Kidney (tissue), 14 donors: ENCODE data around the gene PITPNM3. TPM values are rescaled to one million over a fixed set of nuclear protein-coding genes. Genes with fewer than 3 reads are reported as not detected.

Source experiments
- DNase-seq, 5 donors: peaks; one replicate each; pipeline ENCODE4 v3.0.0-alpha.2; 2013 to 2020
- FAIRE-seq: peaks from 2 replicates; lab custom pipeline; 2012; peaks lifted over from hg19 to GRCh38; lab: Jason Lieb, UNC
- H3K27ac ChIP-seq, 2 donors: one replicate each; pipeline ENCODE4 v1.7.0; 2013; ENCODE audit warnings: low read depth in 2 of 2, low read length in 2 of 2, inconsistent platforms in 1 of 2
- H3K27me3 ChIP-seq: one replicate; pipeline ENCODE4 v1.7.1; 2013; ENCODE audit warnings: low read length, inconsistent platforms; ENCODE audit not compliant: control insufficient read depth, insufficient read depth
- H3K36me3 ChIP-seq, 3 donors: one replicate each; pipeline versions ENCODE4 v1.7.0 to v1.7.1; 2013; ENCODE audit warnings: low read length in 3 of 3, control low read depth in 1 of 3, inconsistent platforms in 1 of 3; ENCODE audit not compliant: insufficient read depth in 3 of 3, control insufficient read depth in 2 of 3
- H3K4me1 ChIP-seq, 3 donors: one replicate each; pipeline versions ENCODE4 v1.7.0 to v1.7.1; 2013; ENCODE audit warnings: low read length in 3 of 3, inconsistent platforms in 1 of 3, low read depth in 1 of 3; ENCODE audit not compliant: control insufficient read depth in 2 of 3, insufficient read depth in 2 of 3
- H3K4me3 ChIP-seq, 3 donors: one replicate each; pipeline versions ENCODE4 v1.7.0 to v1.8.1; 2013; ENCODE audit warnings: low read length in 3 of 3, control low read depth in 1 of 3, inconsistent platforms in 1 of 3
- H3K9ac ChIP-seq, 3 donors: one replicate each; pipeline versions ENCODE4 v1.7.0 to v1.7.1; 2013; ENCODE audit warnings: low read length in 3 of 3, control low read depth in 1 of 3, inconsistent platforms in 1 of 3
- H3K9me3 ChIP-seq, 3 donors: one replicate each; pipeline versions ENCODE4 v1.7.0 to v1.7.1; 2013; ENCODE audit warnings: low read length in 3 of 3, control low read depth in 1 of 3, inconsistent platforms in 1 of 3; ENCODE audit not compliant: control insufficient read depth in 2 of 3, insufficient read depth in 1 of 3
- intact Hi-C: fragments of 100-400 bp; cut with DNase I; formaldehyde crosslinking; loops from one replicate; pipeline ENCODE4 v1.11.1; 2022
- polyA plus RNA-seq: library from polyadenylated mRNA; stranded (reverse); fragments of 350-450 nt; fragmentation: Illumina TruSeq; extraction: RNeasy Lipid Tissue Mini Kit (QIAGEN cat#74804); gene quantifications from one replicate; pipeline ENCODE4 v1.2.3, GENCODE V29; 2014; ENCODE audit warnings: low read depth, low replicate concordance; ENCODE audit not compliant: insufficient read depth
- total RNA-seq: library from RNA; stranded (reverse); fragmentation: NEBNext Ultra II Directional; extraction: Animal tissue kit (Norgen Biotek cat#: 25700); gene quantifications from one replicate; pipeline ENCODE4 v1.2.1, GENCODE V29; 2021
- TF ChIP-seq, protein P1 (sequence below): IDR thresholded peaks from 3 replicates; pipeline ENCODE4 v1.5.1; 2012; ENCODE audit warnings: mild to moderate bottlenecking, moderate library complexity, borderline replicate concordance; ENCODE audit not compliant: insufficient read depth; ENCODE audit errors: extremely low read depth
- donor health status: control.
- donor health status: control.
- donor health status: control.
- donor health status: control.
- donor health status: control.
- donor health status: DM: yes; HTN: yes; CAD: no.
- donor health status: Normal renal cell carcinoma (clear cell type).

PITPNM3 gene
- total and polyA plus RNA-seq, 2 donors from 2014 or later, result 1.8 to 9.1 TPM

DNA sequence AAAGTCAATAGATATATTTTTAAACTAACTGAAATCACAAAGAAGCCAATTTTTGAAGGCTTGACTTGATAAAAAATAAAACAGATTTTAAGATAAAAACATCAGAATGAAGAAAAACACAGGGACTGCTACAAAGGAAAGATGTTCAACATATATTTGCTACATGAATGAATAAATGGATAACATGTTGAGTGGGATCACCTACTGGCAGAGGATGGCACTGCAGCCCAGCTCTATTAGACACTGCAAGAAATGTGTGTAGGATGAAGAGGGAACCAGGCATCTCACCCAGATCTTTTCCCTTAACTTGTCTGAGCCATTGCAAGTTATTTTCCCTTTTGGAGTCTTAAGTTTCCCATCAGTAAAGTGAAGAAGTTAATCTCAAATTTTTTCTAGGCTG lies 125.6 kb downstream of the PITPNM3 start:
- DNase-seq, result no peak
- Histone ChIP-seq H3K27me3 (no peaks in the 10 kb centered on the region), H3K36me3 (no peaks in the 10 kb centered on the region), H3K4me1 (no peaks in the 10 kb centered on the region), H3K27ac (no peak overlapping the region), H3K9me3 (no peaks in the 10 kb centered on the region), H3K4me3 (no peak overlapping the region), H3K9ac (no peak overlapping the region)
- intact Hi-C loops, result no loop called here
- TF ChIP-seq, protein P1, sequence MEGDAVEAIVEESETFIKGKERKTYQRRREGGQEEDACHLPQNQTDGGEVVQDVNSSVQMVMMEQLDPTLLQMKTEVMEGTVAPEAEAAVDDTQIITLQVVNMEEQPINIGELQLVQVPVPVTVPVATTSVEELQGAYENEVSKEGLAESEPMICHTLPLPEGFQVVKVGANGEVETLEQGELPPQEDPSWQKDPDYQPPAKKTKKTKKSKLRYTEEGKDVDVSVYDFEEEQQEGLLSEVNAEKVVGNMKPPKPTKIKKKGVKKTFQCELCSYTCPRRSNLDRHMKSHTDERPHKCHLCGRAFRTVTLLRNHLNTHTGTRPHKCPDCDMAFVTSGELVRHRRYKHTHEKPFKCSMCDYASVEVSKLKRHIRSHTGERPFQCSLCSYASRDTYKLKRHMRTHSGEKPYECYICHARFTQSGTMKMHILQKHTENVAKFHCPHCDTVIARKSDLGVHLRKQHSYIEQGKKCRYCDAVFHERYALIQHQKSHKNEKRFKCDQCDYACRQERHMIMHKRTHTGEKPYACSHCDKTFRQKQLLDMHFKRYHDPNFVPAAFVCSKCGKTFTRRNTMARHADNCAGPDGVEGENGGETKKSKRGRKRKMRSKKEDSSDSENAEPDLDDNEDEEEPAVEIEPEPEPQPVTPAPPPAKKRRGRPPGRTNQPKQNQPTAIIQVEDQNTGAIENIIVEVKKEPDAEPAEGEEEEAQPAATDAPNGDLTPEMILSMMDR, result no peak
- FAIRE-seq, result no peak

DNA sequence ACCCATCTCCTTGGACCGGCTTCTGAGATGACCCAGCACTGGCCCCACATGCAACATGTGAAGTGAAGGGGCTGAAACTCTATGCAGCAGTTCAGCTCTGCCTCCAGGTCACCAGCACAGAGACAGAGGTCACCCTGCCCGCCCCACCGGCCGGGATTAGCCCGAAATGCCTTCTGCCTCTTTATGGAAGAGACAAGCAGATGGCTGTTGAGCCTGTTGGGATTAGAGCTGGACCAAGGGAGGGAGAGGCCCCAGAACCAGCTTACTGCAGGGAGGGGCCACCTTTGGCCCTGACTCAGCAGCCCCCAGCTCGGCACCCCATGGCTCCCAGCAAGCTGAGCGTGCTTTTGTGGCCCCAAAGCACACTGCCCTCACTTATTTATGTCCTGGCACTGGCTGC lies 127.1 kb downstream of the PITPNM3 start:
- DNase-seq (no peak), FAIRE-seq (no peak)
- Histone ChIP-seq H3K27ac (no peak overlapping the region), H3K9me3 (no peaks in the 10 kb centered on the region), H3K4me1 (no peaks in the 10 kb centered on the region), H3K27me3 (no peaks in the 10 kb centered on the region), H3K9ac (no peak overlapping the region), H3K36me3 (no peaks in the 10 kb centered on the region), H3K4me3 (no peak overlapping the region)
- TF ChIP-seq, protein P1, result no peak
- intact Hi-C loops, result no loop called here

DNA sequence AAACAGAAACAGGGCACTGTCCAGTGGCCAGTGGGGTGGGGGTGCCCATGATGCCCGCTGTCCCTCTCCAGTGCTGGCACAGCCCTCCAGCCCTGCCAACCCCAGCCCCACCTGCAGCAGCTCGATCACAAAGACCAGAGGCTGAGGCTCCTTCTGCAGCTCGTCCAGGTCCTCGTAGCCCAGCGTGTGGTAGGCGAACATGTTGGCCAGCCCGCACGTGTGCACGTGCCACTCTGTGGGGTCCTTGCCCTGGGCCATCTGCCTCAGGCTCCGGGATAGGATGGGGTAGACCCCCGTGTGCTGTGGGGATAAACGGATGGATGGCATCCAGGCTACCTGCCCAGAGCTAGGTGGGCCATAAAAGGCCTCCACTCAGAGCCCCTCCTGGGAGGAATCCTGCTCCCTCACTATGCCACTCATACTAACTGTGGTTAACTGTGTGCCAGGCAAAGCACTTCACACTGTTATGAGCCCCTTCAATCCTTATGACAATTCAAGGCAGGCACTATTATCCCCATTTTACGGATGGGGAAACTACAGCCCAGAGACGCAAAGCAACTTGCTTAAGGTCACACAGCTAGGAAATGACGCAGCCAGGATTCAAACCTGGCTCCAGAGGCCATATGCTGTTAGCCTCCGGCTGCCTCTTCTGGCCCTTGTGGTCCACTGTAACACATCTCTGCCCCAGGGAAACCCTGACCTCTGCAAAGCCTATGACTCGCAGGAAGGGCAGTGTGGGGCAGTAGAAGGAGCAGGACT lies 128.0 kb downstream of the PITPNM3 start:
- H3K9ac ChIP-seq, result no peak overlapping the region
- intact Hi-C loops, result no loop called here

More for the DNA sequence above, 128.0 kb downstream of the PITPNM3 start:
- Histone ChIP-seq H3K27ac (no peak overlapping the region), H3K36me3 (no peaks in the 10 kb centered on the region), H3K9me3 (no peaks in the 10 kb centered on the region), H3K4me1 (no peaks in the 10 kb centered on the region), H3K27me3 (no peaks in the 10 kb centered on the region), H3K4me3 (no peak overlapping the region)
- DNase-seq (no peak), FAIRE-seq (no peak)
- TF ChIP-seq, protein P1, result no peak
